ENCODE measurements around the gene ARPP21.
"Not testable (repeated sequence)": the region's sequence is repeated elsewhere in the genome, so short reads cannot be mapped to it uniquely, and the experiment has no call there.

The ARPP21 gene

DNA sequence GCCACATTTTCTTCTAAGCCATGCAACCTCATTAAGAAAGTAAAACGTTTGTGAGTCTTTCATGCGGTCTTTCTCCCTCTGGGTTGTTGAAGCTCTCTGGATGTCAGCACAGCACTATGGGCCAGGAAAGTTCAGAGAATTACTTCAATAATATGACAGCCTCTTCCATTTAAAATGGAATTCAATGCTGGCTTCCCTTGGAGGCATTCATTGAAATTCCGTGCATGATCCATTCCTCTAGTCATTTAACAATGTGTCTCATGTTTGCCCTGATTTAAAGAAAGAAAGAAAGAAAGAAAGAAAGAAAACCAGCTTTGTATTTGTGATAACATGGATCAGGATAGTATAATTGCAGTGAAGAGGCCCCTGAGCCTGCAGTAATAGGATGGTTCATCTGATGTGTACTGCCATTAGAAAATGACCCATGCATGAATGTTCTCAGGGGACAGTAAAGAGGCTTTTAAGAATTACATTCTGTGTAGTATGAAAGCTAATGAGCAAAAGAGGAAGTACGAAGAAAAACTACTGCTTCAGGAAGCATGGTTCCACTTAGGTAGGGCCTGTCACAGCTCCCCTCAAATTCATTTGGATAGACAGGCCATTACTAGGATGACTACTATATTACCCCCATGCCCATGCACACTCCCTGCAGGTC, 146.0 kb downstream of the ARPP21 start:
- no peak for DNase-seq

DNA sequence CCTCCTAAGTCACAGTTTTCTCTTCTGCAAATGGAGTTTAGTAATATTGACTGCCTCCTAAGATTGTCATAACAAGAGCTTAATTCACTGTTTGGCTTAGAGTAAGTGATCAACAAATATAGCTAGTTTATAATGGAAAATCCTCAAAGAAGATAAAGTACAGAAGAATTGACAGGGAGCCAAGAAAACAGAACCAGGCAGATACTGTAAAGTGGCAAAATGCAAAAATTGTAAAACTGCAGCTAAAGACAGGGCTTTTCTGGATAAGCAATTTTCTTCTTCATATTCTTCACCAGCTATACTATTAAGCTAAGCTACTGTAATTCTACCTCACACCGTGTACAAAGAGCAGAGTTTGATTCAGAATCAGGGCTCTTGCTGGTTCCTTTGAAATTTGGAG, 148.6 kb downstream of the ARPP21 start:
- DNase-seq = no peak

DNA sequence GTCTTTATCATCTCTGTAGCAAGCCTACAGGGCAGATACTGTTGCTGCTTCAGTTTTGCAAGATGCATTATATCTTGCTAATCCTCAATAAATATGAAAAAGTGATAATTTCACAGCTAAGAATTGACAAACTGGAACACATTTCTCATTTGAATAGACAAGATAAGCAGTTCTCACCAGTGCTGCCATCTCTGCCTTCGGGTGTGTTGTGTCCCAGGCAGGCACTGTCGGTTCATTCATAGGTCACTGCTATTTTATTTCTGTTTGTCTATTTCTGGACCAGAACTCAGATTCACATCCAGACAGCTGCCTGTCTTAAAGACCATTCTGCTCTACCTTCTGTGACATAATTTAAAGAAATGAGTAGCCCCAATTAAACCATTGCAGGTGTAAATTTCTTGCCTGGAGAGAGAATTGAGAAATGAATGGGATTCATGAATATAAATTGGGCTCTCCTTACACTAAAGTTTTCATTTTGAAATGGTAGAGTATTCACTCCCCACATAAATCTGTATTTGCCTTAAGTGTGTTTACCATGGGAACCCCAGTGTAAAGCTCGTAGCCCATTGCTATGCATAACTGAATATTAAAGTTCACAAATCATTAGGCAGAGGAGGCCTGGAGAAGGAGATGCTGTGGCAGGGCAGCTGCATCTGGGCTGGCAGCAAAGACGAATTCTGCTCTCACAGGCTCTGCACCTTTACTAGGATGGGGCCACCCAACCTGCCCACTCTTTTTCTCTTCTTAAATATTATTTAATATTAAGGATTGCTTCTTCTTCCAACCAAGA, 149.9 kb downstream of the ARPP21 start:
- DNase-seq = no peak

GRCh38 chr3:35790764-35791163, 151.4 kb downstream of the ARPP21 start:
- no peak for DNase-seq

DNA sequence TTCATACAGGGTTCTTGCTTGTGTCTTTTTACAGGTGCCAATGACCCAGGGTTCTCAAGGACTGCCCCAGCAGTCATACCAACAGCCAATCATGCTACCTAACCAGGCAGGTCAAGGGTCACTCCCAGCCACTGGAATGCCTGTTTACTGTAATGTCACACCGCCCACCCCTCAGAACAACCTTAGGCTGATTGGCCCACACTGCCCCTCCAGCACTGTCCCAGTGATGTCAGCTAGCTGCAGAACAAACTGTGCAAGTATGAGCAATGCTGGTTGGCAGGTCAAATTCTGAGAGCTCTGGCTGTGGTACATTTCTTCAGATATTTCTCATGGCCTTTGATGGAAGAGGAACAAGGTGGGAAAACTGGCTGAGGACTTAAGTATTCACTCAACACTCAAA, 154.3 kb downstream of the ARPP21 start:
- DNase-seq = no peak

DNA sequence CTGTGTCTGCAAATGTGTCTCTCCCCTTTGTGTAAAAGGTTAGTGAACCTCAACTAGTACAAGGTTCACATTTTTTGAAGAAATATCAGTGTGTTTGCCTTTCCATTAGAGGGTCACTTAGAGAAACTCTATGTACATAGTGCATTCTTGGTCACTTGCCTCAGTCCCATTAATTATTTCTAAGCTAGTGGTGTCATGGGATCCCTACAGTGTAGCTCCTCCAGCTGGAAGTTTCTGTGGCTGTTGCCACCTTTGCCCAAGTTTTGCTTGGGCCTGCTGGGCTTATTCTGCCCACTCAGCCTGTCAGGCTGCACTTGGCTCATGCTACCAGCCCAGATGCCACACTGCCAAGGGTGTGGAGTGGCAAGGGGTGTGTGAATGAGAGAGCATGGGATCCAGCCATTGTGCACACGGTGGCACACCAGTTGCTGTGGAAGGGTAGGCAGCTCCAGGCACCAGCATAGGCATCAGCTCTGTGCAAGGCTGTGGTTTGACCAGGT, 161.7 kb downstream of the ARPP21 start:
- no peak for DNase-seq

- no peak for DNase-seq
Observed at GRCh38 chr3:35814531-35814930, 175.2 kb downstream of the ARPP21 start.

GRCh38 chr3:35815796-35816195, 176.5 kb downstream of the ARPP21 start:
- DNase-seq = not testable (repeated sequence)

- no peak for DNase-seq
Observed at GRCh38 chr3:35817216-35817615, 177.9 kb downstream of the ARPP21 start.

DNA sequence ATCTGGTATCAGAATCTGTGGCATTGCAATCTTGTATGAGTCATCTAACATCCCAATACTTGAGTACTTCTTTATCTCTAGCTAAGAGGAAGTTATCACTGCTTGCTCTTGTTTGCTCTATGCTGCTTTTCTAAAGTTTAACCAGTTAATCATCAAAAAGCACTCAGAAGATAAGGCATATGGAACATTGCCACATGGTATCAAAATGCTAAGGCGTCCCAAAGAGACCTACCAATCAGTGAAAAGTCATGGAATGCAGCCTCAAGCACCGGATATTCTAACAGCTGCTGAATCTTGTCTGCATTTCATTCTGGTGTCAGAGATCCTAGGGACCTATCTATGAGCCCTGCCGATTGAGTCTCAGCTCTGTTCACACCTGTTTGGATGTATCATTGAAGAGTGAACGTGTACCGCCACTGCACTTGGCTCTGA, 192.8 kb downstream of the ARPP21 start:
- no peak for DNase-seq
